ENCODE data around the gene ENPP1.
"Not testable (repeated sequence)": the region's sequence is repeated elsewhere in the genome, so short reads cannot be mapped to it uniquely, and the experiment has no call there.

- TF ChIP-seq EP300, CTCF (IDR thresholded peaks at IDR 0.05): not testable (repeated sequence)
These were observed 101.0 kb downstream of the ENPP1 start for GRCh38 chr6:131908787-131909186.

Data from upper lobe of left lung (tissue), 4 donors.